C4-2B (cell line): Measurements from ENCODE around the gene CTRL.

Experiments used
- H3K27ac ChIP-seq: fragments of 450-650 bp; 2 replicates; pipeline ENCODE4 v1.5.1; 2017
- ZFX ChIP-seq: fragments of 450-650 bp; IDR thresholded peaks from 2 replicates; pipeline ENCODE4 v1.6.1; 2017
- TF ChIP-seq, protein P1 (sequence below): fragments of 450-650 bp; conservative IDR thresholded peaks from 2 replicates; pipeline ENCODE4 v1.5.1; 2017; ENCODE audit warnings: mild to moderate bottlenecking

Gene CTRL

DNA sequence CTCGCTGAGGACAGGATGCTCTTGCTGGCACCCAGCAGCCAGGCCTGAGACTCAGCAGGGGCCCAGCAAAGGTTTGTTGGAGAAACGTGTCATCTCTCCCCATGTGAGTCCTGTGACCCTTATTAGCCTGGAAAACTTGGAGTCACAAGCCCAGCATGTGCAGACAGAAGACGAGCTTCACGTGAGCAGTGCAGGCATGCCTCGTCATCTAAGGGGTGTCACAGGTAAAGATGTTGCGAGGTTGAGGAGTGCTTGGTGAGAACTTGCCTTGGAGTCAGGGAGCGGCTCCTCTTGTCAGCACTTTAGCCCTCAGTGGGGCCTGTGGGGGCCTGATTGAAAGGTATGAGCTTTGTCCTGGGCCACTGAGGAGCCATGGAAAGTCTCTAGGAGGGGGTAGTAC is 2.1 kb upstream of the CTRL start:
- no peak overlapping the region; the same call in 1 of the 2 replicates for H3K27ac ChIP-seq
- no peak for TF ChIP-seq ZFX
- TF ChIP-seq, protein P1, sequence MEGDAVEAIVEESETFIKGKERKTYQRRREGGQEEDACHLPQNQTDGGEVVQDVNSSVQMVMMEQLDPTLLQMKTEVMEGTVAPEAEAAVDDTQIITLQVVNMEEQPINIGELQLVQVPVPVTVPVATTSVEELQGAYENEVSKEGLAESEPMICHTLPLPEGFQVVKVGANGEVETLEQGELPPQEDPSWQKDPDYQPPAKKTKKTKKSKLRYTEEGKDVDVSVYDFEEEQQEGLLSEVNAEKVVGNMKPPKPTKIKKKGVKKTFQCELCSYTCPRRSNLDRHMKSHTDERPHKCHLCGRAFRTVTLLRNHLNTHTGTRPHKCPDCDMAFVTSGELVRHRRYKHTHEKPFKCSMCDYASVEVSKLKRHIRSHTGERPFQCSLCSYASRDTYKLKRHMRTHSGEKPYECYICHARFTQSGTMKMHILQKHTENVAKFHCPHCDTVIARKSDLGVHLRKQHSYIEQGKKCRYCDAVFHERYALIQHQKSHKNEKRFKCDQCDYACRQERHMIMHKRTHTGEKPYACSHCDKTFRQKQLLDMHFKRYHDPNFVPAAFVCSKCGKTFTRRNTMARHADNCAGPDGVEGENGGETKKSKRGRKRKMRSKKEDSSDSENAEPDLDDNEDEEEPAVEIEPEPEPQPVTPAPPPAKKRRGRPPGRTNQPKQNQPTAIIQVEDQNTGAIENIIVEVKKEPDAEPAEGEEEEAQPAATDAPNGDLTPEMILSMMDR = no peak

- no peak overlapping the region for H3K27ac ChIP-seq
- no peak for TF ChIP-seq ZFX
- TF ChIP-seq, protein P1 = no peak
These were observed 789 bp upstream of the CTRL start for GRCh38 chr16:67932462-67932840.

- no peak for TF ChIP-seq ZFX
- TF ChIP-seq, protein P1 = no peak
- H3K27ac ChIP-seq = no peak overlapping the region
These were observed 917 bp downstream of the CTRL start for GRCh38 chr16:67930678-67931211.

DNA sequence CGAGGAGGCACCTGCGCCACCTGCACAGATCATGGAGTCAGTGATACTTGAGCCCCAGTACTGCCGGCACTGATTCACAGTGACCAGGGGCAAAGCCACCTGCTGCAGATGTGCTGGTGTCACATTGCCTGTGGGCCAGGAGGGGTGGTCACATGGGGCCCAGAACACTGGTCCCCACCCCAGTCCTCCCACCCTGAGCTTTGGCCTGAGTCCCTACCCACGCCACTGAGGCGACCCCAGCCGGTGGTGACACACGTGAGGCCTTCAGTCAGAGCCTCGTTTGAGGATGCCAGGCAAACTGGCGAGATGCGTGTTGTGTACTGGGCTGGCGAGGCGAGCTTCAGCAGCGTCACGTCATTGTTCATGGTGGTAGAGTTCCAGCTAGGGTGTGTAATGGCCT is 1.5 kb downstream of the CTRL start:
- TF ChIP-seq, protein P1 = no peak
- no peak for TF ChIP-seq ZFX
- no peak overlapping the region for H3K27ac ChIP-seq

DNA sequence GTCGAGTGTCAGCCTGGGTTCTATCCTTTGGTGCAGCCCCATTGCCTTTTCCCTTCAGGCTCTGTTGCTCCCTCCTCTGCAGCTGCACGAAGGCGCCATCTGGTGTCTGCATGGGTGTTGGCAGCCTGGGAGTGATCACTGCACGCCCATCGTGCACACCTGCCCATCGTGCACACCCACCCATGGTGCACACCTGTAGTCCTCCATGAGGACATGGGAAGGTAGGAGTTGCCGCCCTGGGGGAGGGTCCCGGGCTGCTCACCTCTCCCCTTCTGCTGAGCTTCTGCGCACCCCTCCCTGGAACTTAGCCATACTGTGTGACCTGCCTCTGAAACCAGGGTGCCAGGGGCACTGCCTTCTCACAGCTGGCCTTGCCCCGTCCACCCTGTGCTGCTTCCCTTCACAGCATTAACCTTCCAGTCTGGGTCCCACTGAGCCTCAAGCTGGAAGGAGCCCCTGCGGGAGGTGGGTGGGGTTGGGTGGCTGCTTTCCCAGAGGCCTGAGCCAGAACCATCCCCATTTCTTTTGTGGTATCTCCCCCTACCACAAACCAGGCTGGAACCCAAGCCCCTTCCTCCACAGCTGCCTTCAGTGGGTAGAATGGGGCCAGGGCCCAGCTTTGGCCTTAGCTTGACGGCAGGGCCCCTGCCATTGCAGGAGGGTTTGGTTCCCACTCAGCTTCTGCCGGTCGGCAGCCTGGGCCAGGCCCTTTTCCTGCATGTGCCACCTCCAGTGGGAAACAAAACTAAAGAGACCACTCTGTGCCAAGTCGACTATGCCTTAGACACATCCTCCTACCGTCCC is 2.9 kb downstream of the CTRL start:
- TF ChIP-seq ZFX = no peak
- TF ChIP-seq, protein P1 = peak; percentile 94
- peak overlapping the region; percentile 97; the same call in 1 of the 2 replicates for H3K27ac ChIP-seq

GRCh38 chr16:67928147-67928546 is 3.5 kb downstream of the CTRL start:
- no peak for TF ChIP-seq ZFX
- H3K27ac ChIP-seq = peak overlapping the region; percentile 97

DNA sequence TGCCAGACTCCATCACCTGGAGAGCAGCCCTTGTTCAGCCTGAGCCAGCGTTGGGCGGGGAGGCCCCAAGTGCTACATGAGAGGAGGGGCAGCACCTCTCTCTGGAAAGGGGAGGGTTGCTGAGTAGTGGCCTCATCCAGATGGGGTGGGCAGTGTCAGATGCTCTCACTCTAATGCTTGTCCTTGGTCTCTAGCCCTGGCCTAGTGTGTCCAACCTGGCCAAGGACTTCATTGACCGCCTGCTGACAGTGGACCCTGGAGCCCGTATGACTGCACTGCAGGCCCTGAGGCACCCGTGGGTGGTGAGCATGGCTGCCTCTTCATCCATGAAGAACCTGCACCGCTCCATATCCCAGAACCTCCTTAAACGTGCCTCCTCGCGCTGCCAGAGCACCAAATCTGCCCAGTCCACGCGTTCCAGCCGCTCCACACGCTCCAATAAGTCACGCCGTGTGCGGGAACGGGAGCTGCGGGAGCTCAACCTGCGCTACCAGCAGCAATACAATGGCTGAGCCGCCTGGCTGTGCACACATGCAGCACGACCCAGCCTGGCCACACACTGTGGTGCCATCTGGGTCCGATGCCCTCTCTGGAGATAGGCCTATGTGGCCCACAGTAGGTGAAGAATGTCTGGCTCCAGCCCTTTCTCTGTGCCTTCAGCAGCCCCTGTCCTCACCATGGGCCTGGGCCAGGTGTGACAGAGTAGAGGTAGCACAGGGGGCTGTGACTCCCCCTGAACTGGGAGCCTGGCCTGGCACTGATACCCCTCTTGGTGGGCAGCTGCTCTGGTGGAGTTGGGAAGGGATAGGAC is 4.3 kb downstream of the CTRL start:
- peak overlapping the region; percentile 97 for H3K27ac ChIP-seq
- TF ChIP-seq, protein P1 = no peak
- TF ChIP-seq ZFX = no peak
